ENCODE results near the gene ADPRHL1. TPM values are rescaled to one million over a fixed set of nuclear protein-coding genes. Genes with fewer than 3 reads are reported as not detected.

Gene ADPRHL1
- total RNA-seq, 1 experiment from 2014 or later, result 2.7 TPM

GRCh38 chr13:113353254-113353653, 100.0 kb downstream of the ADPRHL1 start:
- peaks cover 53 to 65% (median 63%) of the 10 kb centered on the region in 3 experiments for H3K36me3 Mint-ChIP-seq (ENCODE audit: insufficient read depth in 1 of 3, low read depth in 3 of 3)
- Histone ChIP-seq H3K27me3 (ENCODE audit: insufficient read depth, low read length) (no peaks in the 10 kb centered on the region), H2BK12ac (ENCODE audit: insufficient read length, low read depth, low read length) (no peak overlapping the region), H2BK20ac (ENCODE audit: low read depth, low read length, poor library complexity, severe bottlenecking) (no peak overlapping the region), H3K4me2 (ENCODE audit: insufficient read depth, insufficient read length, low read length) (no peak overlapping the region), H3K9me3 (ENCODE audit: control insufficient read depth, low read depth, low read length) (no peaks in the 10 kb centered on the region), H2BK120ac (ENCODE audit: low read depth, low read length, poor library complexity, severe bottlenecking) (no peak overlapping the region), H3K4me1 (ENCODE audit: insufficient read depth, low read length) (no peaks in the 10 kb centered on the region), H3T11ph (ENCODE audit: low read length) (no peak overlapping the region), H3K4ac (ENCODE audit: low read depth, low read length) (no peak overlapping the region), H3K56ac (ENCODE audit: insufficient read length, low read depth, low read length) (no peak overlapping the region), H3K79me1 (ENCODE audit: insufficient read depth, low read depth, low read length, poor library complexity, severe bottlenecking) (no peaks in the 10 kb centered on the region), H2BK15ac (ENCODE audit: low read depth, low read length) (no peak overlapping the region), H3K23ac (ENCODE audit: insufficient read length, low read depth, low read length) (no peak overlapping the region), H3K18ac (ENCODE audit: insufficient read length, low read depth, low read length) (no peak overlapping the region), H2AFZ (ENCODE audit: low read length) (no peak overlapping the region), H2BK5ac (ENCODE audit: insufficient read length, low read length) (no peak overlapping the region), H3K79me2 (ENCODE audit: insufficient read depth, low read length) (no peaks in the 10 kb centered on the region), H4K20me1 (ENCODE audit: control insufficient read depth, insufficient read depth, insufficient read length) (no peaks in the 10 kb centered on the region), H3K23me2 (ENCODE audit: insufficient read length, low read depth, low read length, poor library complexity, severe bottlenecking) (no peaks in the 10 kb centered on the region), H3K14ac (ENCODE audit: insufficient read depth, low read length) (no peak overlapping the region), H2AK5ac (ENCODE audit: insufficient read length, low read length) (no peak overlapping the region), H4K5ac (ENCODE audit: insufficient read length, low read depth, low read length) (no peak overlapping the region), H4K91ac (ENCODE audit: insufficient read length, low read depth, low read length) (no peak overlapping the region), H3K27ac (ENCODE audit: insufficient read length, low read depth, low read length) (no peak overlapping the region), H4K8ac (replicated peaks; ENCODE audit: insufficient read length, low read depth, low read length) (no peak overlapping the region), H3K9ac (ENCODE audit: extremely low read depth, insufficient read length, low read length) (no peak overlapping the region)
- no peak overlapping the region for H3K4me3 Mint-ChIP-seq
- peaks cover 3 to 5% of the 10 kb centered on the region in 2 experiments for H3K4me1 Mint-ChIP-seq
- no peak for DNase-seq
- peaks cover 0 to 3% of the 10 kb centered on the region in 2 experiments; a peak in 1 of 5 replicates for H3K9me3 Mint-ChIP-seq
- H3K27me3 Mint-ChIP-seq (ENCODE audit: low read depth), result no peaks in the 10 kb centered on the region
- no CpG with 5 or more reads among the region's 12 CpGs for WGBS (ENCODE audit: extremely low coverage, insufficient read length, low lambda C conversion rate)
- peak overlapping the region in 1 of 3 experiments; percentile 47; a peak in 1 of 7 replicates for H3K27ac Mint-ChIP-seq
- TF ChIP-seq, protein P1, sequence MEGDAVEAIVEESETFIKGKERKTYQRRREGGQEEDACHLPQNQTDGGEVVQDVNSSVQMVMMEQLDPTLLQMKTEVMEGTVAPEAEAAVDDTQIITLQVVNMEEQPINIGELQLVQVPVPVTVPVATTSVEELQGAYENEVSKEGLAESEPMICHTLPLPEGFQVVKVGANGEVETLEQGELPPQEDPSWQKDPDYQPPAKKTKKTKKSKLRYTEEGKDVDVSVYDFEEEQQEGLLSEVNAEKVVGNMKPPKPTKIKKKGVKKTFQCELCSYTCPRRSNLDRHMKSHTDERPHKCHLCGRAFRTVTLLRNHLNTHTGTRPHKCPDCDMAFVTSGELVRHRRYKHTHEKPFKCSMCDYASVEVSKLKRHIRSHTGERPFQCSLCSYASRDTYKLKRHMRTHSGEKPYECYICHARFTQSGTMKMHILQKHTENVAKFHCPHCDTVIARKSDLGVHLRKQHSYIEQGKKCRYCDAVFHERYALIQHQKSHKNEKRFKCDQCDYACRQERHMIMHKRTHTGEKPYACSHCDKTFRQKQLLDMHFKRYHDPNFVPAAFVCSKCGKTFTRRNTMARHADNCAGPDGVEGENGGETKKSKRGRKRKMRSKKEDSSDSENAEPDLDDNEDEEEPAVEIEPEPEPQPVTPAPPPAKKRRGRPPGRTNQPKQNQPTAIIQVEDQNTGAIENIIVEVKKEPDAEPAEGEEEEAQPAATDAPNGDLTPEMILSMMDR (conservative IDR thresholded peaks at IDR 0.05), result no peak
